Measurements from ENCODE around the gene CEP135. TPM values are rescaled to one million over a fixed set of nuclear protein-coding genes. Genes with fewer than 3 reads are reported as not detected.
"Not testable (repeated sequence)": the region's sequence is repeated elsewhere in the genome, so short reads cannot be mapped to it uniquely, and the experiment has no call there.

Gene CEP135
- total and polyA plus RNA-seq, 7 donors: 0.92 to 8.6 (median 4.3) TPM

DNA sequence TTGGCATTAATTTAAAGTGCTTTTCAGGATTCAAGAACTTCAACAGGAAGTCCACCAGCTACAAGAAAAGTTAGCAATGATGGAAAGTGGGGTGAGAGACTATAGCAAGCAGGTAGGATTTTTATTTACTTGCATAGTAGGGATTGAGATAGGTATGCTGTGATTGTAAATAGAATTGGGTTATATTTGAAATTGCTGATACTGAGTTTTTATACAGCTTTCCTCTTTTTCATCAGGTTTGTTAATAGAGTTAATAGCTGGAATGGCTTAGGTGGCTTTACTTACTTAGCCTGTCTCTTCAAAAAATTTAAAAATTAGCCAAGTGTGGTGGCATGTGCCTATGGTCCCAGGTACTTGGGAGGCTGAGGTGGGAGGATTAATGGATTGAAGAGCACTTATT, 10.9 kb downstream of the CEP135 start:
- Histone ChIP-seq H3K27me3 (no peaks in the 10 kb centered on the region), H3K36me3 (peaks cover 0 to 33% (median 4%) of the 10 kb centered on the region in 4 donors), H3K9me3 (no peaks in the 10 kb centered on the region), H3K4me3 (no peak overlapping the region), H3K4me1 (no peaks in the 10 kb centered on the region), H3K27ac (no peak overlapping the region)
- TF ChIP-seq EP300 (IDR thresholded peaks at IDR 0.05): no peak
- TF ChIP-seq, protein P1, sequence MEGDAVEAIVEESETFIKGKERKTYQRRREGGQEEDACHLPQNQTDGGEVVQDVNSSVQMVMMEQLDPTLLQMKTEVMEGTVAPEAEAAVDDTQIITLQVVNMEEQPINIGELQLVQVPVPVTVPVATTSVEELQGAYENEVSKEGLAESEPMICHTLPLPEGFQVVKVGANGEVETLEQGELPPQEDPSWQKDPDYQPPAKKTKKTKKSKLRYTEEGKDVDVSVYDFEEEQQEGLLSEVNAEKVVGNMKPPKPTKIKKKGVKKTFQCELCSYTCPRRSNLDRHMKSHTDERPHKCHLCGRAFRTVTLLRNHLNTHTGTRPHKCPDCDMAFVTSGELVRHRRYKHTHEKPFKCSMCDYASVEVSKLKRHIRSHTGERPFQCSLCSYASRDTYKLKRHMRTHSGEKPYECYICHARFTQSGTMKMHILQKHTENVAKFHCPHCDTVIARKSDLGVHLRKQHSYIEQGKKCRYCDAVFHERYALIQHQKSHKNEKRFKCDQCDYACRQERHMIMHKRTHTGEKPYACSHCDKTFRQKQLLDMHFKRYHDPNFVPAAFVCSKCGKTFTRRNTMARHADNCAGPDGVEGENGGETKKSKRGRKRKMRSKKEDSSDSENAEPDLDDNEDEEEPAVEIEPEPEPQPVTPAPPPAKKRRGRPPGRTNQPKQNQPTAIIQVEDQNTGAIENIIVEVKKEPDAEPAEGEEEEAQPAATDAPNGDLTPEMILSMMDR (IDR thresholded peaks at IDR 0.05): no peak
- TF ChIP-seq POLR2AphosphoS5 (IDR thresholded peaks at IDR 0.05): no peak
- TF ChIP-seq POLR2A (IDR thresholded peaks at IDR 0.05): no peak
- no peak for DNase-seq
- intact Hi-C loops (cut with DNase I): no loop called here

DNA sequence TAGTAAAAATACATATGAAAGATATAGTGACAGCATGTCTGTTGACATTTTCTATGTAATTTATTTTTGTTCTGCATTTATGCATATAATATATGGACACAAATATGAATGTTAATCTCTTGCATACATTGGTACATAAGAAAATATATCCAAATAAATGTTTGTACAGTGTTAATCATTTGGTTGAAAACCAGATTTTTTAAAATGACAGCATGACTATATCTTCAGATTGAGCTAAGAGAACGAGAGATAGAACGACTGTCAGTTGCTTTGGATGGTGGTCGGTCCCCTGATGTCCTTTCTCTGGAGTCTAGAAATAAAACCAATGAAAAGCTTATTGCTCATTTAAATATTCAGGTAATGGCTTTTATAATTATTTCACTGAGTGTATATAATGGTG, 15.3 kb downstream of the CEP135 start:
- Histone ChIP-seq H3K27me3 (no peaks in the 10 kb centered on the region), H3K9me3 (no peaks in the 10 kb centered on the region), H3K4me1 (no peaks in the 10 kb centered on the region), H3K4me3 (no peak overlapping the region), H3K27ac (no peak overlapping the region), H3K36me3 (peaks cover 0 to 20% (median 0%) of the 10 kb centered on the region in 4 donors)
- TF ChIP-seq POLR2AphosphoS5 (IDR thresholded peaks at IDR 0.05): no peak
- TF ChIP-seq, protein P1 (IDR thresholded peaks at IDR 0.05): no peak
- no peak for TF ChIP-seq POLR2A (IDR thresholded peaks at IDR 0.05)
- no peak for TF ChIP-seq EP300 (IDR thresholded peaks at IDR 0.05)
- intact Hi-C loops (cut with DNase I): no loop called here
- DNase-seq: no peak
- WGBS, 2 donors: 94 to 99% methylated on average over 3 of the region's 3 CpGs

- H3K27me3 ChIP-seq: no peaks in the 10 kb centered on the region
- WGBS, 2 donors: 82 to 87% methylated on average over 4 of the region's 4 CpGs
- H3K4me1 ChIP-seq: no peaks in the 10 kb centered on the region
- TF ChIP-seq EP300 (IDR thresholded peaks at IDR 0.05): no peak
- TF ChIP-seq POLR2A (IDR thresholded peaks at IDR 0.05): no peak
- TF ChIP-seq, protein P1 (IDR thresholded peaks at IDR 0.05): no peak
- TF ChIP-seq POLR2AphosphoS5 (IDR thresholded peaks at IDR 0.05): no peak
- peaks cover 0 to 17% (median 0%) of the 10 kb centered on the region in 4 donors for H3K36me3 ChIP-seq
- no peak for DNase-seq
- intact Hi-C loops (cut with DNase I): no loop called here
- no peaks in the 10 kb centered on the region for H3K9me3 ChIP-seq
- H3K27ac ChIP-seq: no peak overlapping the region
- H3K4me3 ChIP-seq: no peak overlapping the region
Observed at GRCh38 chr4:55965585-55965984, 16.8 kb downstream of the CEP135 start.

- H3K27me3 ChIP-seq; H3K9me3 ChIP-seq; DNase-seq; H3K4me1 ChIP-seq; intact Hi-C loops (cut with DNase I); H3K4me3 ChIP-seq; H3K27ac ChIP-seq: not testable (repeated sequence)
- peaks cover 0 to 17% (median 0%) of the 10 kb centered on the region in 4 donors for H3K36me3 ChIP-seq
- WGBS, 2 donors: 97% methylated on average over 5 of the region's 5 CpGs
Observed at GRCh38 chr4:55966324-55966723, 17.6 kb downstream of the CEP135 start.

GRCh38 chr4:55967376-55967775, 18.6 kb downstream of the CEP135 start:
- no peak for DNase-seq
- TF ChIP-seq POLR2A (IDR thresholded peaks at IDR 0.05) (no peak), EP300 (IDR thresholded peaks at IDR 0.05) (no peak), POLR2AphosphoS5 (IDR thresholded peaks at IDR 0.05) (no peak)
- TF ChIP-seq, protein P1 (IDR thresholded peaks at IDR 0.05): no peak
- Histone ChIP-seq H3K27ac (no peak overlapping the region), H3K36me3 (peaks cover 0 to 28% (median 0%) of the 10 kb centered on the region in 4 donors), H3K4me1 (no peaks in the 10 kb centered on the region), H3K9me3 (no peaks in the 10 kb centered on the region), H3K4me3 (no peak overlapping the region), H3K27me3 (no peaks in the 10 kb centered on the region)
- 95 to 97% methylated on average over 1 of the region's 1 CpG for WGBS, 2 donors
- intact Hi-C loops (cut with DNase I): no loop called here

Data from sigmoid colon (tissue), 7 donors.